ENCODE measurements around the gene TBPL1. TPM values are rescaled to one million over a fixed set of nuclear protein-coding genes. Genes with fewer than 3 reads are reported as not detected.
A peak's percentile ranks its signal among the peaks of the same experiment; 100 is the strongest.

TBPL1 gene
- total and polyA plus RNA-seq, 9 of the 15 experiments (the other 6 are each of a cell fraction or from before 2014, with no cell fraction given), result 78.1 to 152 (median 107) TPM

GRCh38 chr6:134020543-134020942 is 67.5 kb downstream of the TBPL1 start:
- DNase-seq (ENCODE audit: extremely low read depth in 1 of 4, low spot score in 3 of 4), result no peak
- Histone ChIP-seq H3K36me3 (ENCODE audit: control insufficient read depth, insufficient read depth, low read length) (no peaks in the 10 kb centered on the region), H3K9me1 (ENCODE audit: control insufficient read depth, insufficient read depth, low read length) (no peaks in the 10 kb centered on the region), H3K4me2 (ENCODE audit: insufficient read depth, low read length) (no peak overlapping the region), H3K9me3 (replicated peaks; ENCODE audit: control insufficient read depth, insufficient read depth, low read depth, low read length) (no peaks in the 10 kb centered on the region), H3K4me3 (no peak overlapping the region), H4K20me1 (replicated peaks; ENCODE audit: control insufficient read depth, insufficient read depth, low read length) (no peaks in the 10 kb centered on the region), H3K9ac (ENCODE audit: insufficient read depth in 1 of 2, low read depth in 2 of 2, low read length in 2 of 2) (no peak overlapping the region), H3K79me2 (ENCODE audit: control insufficient read depth, insufficient read depth, low read length) (no peaks in the 10 kb centered on the region), H3K27me3 (ENCODE audit: control insufficient read depth in 2 of 2, insufficient read depth in 2 of 2, low read length in 2 of 2) (no peaks in the 10 kb centered on the region), H2AFZ (ENCODE audit: low read depth, low read length) (no peak overlapping the region), H3K27ac (ENCODE audit: extremely low read depth, low read depth, low read length) (no peak overlapping the region), H3K4me1 (replicated peaks in 1 of 2; ENCODE audit: control insufficient read depth in 2 of 2, insufficient read depth in 2 of 2, low read length in 2 of 2) (peaks cover 4 to 20% of the 10 kb centered on the region in 2 experiments)
- no TSS peak for BruUV-seq (replicated peaks)
- in situ Hi-C loops (cut with MboI), result no loop called here
- POLR2A ChIA-PET, result no interaction called here
- no peak for TF ChIP-seq RB1 (IDR thresholded peaks at IDR 0.05; ENCODE audit: low read depth)
- TF ChIP-seq ZNF3 (CRISPR knock-in tag; IDR thresholded peaks at IDR 0.05), result no peak
- no peak for TF ChIP-seq BCL6 (CRISPR knock-in tag; IDR thresholded peaks at IDR 0.05)
- no peak for TF ChIP-seq POU5F1 (IDR thresholded peaks at IDR 0.05; ENCODE audit: borderline replicate concordance, low read depth, low read length, partially characterized antibody)
- no peak for TF ChIP-seq RBFOX2 (IDR thresholded peaks at IDR 0.05; ENCODE audit: low read depth, low read length)
- TF ChIP-seq IRF2 (CRISPR knock-in tag; IDR thresholded peaks at IDR 0.05), result no peak
- no peak for TF ChIP-seq GTF2A2 (tag; IDR thresholded peaks at IDR 0.05)
- no peak for TF ChIP-seq GATAD2B (IDR thresholded peaks at IDR 0.05; ENCODE audit: borderline replicate concordance)
- TF ChIP-seq, protein P1, sequence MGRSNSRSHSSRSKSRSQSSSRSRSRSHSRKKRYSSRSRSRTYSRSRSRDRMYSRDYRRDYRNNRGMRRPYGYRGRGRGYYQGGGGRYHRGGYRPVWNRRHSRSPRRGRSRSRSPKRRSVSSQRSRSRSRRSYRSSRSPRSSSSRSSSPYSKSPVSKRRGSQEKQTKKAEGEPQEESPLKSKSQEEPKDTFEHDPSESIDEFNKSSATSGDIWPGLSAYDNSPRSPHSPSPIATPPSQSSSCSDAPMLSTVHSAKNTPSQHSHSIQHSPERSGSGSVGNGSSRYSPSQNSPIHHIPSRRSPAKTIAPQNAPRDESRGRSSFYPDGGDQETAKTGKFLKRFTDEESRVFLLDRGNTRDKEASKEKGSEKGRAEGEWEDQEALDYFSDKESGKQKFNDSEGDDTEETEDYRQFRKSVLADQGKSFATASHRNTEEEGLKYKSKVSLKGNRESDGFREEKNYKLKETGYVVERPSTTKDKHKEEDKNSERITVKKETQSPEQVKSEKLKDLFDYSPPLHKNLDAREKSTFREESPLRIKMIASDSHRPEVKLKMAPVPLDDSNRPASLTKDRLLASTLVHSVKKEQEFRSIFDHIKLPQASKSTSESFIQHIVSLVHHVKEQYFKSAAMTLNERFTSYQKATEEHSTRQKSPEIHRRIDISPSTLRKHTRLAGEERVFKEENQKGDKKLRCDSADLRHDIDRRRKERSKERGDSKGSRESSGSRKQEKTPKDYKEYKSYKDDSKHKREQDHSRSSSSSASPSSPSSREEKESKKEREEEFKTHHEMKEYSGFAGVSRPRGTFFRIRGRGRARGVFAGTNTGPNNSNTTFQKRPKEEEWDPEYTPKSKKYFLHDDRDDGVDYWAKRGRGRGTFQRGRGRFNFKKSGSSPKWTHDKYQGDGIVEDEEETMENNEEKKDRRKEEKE (IDR thresholded peaks at IDR 0.05; ENCODE audit: borderline replicate concordance in 1 of 2, control insufficient read depth in 1 of 2, low read depth in 2 of 2, low read length in 1 of 2), result no peak
- no peak for TF ChIP-seq ZNF395 (CRISPR knock-in tag; IDR thresholded peaks at IDR 0.05)
- TF ChIP-seq HMG20B (CRISPR knock-in tag; IDR thresholded peaks at IDR 0.05), result no peak
- intact Hi-C loops (cut with micrococcal nuclease), result no loop called here
- no peak for ATAC-seq
- CTCF ChIA-PET (ENCODE audit: low intra/inter-chr PET ratio), result no interaction called here
- FAIRE-seq, result peak; percentile 51
- 25% methylated on average over 4 of the region's 4 CpGs for WGBS (ENCODE audit: insufficient coverage, low coverage, missing lambda C conversion rate)

Measured in K562 (cell line).